Activated CD4-positive, alpha-beta T cell treated with anti-CD3 and anti-CD28 coated beads for 1 hour (primary cell): ENCODE results near the gene UNC93A.
"Not testable (repeated sequence)": the region's sequence is repeated elsewhere in the genome, so short reads cannot be mapped to it uniquely, and the experiment has no call there.

ENCODE experiments used
- DNase-seq: peaks from one replicate; pipeline ENCODE4 v3.0.0-alpha.2; 2020

Gene UNC93A

DNA sequence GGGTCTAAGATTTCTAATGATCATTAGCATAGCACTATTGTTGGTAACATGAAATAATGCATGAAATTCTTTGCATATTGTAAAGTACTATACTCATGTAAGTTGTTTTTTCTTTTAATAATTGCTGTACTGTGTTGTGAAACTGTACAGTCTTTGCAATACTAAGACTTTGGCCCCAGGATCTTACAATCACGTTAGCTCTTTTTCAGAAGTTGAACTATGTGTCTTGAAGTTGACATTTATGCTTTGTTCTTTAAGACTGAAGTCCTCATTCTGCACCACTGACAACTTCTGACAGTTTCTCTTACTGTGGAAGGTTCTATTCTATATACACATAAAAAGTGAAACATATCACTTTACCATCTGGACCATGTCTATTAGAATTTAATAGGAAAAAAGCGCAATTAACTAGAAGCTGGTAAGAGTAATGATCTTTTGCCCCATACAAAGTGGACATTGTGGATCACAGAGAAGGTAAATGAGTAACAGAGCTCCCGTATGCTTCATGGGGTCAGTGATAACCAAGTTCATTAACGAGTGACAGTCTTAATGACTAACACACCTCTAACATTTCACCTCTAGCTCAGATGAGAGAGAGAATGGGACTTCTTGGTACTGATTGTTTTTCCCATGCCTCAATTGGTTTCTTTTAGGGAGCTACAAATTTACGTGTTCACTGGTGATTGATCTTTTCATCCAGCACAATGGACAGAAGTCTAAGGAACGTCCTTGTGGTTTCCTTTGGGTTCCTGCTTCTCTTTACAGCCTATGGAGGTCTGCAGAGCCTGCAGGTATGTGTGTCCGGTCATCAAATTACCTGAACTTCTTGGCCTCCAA lies at the start of gene UNC93A:
TSS of gene UNC93A (plus strand) at position 530 of the 837 bp plus-strand sequence. CDS start at position 705, 175 bp downstream.
- no peak for DNase-seq

DNA sequence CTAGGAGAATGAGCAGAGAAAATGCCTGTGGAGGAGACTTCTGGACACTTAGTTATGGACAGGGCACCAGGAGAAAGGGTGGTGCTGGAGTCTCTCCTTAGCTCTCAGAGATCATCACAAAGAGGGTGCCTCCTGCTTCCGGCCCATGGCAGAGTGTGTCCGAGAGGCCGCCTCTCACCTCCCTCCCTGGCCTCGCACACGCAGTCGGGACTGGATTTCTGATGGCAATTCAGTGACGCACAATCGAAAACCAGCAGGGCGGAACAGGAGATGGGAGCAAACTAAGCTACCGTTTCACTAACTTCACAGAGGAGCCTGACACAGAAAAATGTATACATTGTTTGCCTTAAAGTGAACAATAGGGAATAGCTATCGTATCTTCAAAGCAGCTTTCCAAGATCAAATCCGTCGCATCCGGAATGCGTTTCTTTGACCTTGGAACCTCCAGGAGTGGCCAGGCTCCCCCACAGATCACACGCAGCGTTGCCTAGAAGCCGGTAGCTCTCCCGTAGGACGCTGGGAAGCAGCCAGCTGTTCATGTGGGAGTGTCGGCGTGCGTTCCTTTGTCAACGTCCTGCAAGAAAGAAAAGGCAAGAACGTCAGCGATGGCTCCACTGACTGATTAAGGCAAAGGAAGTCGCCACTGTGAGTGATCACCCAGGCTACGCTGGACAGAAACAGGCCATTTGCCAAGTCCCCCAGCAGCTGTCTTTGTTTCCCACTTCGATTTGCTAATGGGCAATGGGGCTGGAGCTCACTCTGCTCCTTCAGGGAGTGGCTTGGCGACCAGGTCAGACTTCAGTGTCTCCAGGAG lies 49.6 kb upstream of the UNC93A start:
- not testable (repeated sequence) for DNase-seq

GRCh38 chr6:167242135-167242506 lies 49.0 kb upstream of the UNC93A start:
- DNase-seq: not testable (repeated sequence)

GRCh38 chr6:167242511-167243051 lies 48.5 kb upstream of the UNC93A start:
- not testable (repeated sequence) for DNase-seq

DNA sequence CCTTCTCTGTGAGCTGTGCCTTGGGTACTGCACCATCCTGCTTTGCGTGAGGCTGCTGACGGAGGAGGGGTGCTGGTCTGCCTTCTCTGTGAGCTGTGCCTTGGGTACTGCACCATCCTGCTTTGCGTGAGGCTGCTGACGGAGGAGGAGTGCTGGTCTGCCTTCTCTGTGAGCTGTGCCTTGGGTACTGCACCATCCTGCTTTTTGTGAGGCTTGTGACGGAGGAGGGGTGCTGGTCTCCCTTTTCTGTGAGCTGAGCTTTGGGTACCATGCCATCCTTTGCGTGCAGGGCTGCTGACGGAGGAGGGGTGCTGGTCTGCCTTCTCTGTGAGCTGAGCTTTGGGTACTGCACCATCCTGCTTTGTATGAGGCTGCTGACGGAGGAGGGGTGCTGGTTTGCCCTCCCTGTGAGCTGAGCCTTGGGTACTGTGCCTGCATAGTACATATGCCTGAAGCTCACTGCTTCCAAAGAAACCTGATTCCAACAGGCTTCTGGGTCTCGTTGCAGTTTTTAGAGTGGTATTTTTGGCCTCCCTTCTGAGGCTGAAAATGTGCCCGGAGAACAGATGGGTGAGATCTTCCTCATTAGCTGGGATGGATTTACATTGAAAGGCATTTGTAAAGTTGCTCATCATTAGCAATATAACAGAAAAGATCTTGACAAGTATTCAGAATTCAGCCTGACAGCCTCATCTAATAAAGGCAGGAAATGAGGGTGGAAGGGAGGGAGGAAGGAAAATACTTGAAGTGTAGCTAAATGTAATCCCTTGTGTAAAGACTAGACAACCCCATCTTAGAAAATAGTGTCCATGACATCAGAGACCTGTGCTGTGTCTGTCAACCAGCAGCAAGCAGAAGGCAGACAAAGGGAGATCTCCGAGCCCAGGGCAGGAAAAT lies 46.8 kb upstream of the UNC93A start:
- DNase-seq: no peak

GRCh38 chr6:167244991-167245390 lies 46.1 kb upstream of the UNC93A start:
- DNase-seq: no peak

DNA sequence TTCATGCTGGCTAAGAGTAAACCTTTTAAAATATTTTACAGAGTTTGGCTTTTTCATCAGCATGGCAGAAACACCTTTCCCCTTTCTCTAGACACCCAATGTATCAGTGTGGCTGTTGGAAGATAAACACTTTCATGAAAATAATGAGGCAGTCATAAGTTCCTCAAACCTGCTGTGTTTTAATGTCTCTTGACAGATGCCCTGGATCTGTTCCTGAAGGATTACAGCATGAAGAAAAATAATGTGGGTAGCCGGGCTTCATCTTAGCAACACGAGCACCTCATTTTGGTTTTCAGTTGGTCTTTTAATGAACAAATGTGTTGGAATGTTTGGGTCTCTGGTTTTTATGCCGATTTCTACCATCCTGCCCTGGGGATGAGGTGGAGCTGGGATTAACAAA lies 45.5 kb upstream of the UNC93A start:
- no peak for DNase-seq

DNA sequence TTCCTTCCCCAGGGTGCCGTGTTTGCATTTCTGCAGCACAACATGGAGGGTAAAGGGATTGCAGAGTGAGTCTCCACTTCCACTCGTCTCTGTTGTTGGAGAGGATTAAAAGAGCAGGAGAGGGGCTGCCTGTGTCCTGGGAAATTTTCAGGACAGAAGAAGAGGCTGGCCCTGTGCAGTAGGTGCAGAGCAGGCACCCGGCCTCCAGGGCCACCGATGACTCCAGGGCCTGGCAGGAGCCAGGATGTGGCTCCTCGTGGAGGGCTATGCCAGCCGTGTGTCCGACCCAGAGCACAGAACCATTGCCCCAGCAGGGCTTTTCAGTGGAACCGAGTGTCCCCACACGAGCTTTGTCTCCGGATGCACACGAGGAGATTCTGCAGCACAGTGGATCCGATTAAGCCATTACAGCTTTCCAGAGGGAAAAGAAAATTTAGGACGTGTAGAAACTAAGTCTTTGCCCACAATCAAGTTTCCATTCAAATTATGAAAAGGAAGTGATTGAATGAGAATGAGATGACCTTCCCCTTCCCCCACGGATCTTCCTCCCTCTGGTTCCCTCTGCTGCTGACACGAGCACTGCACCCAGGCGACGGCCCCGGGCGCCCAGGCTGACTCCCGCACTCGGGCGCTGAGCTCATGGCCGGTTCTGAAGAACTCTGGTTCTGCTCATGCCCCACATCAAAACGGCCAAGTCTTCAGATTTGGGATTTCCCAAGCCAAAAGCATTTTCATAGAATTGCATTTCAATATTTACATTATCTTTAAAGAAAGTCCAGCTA lies 43.1 kb upstream of the UNC93A start:
- no peak for DNase-seq

GRCh38 chr6:167248878-167249455 lies 42.1 kb upstream of the UNC93A start:
- DNase-seq: not testable (repeated sequence)

DNA sequence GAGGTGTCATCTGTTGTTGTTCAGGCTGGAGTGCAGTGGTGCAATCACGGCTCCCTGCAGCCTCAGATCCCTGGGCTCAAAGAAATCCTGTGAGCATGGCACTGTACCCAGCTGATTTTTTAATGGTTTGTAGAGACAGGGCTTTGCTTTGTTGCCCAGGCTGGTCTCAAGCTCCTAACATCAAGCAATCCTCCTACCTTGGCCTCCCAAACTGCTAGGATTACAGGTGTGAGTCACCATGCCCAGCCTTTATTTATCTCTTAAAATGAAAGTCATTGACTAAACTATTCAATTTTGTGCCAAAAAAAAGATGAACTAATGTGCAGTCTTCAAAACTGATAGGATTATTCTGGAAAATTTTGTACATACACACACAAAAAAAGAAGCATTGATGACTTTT lies 38.8 kb upstream of the UNC93A start:
- DNase-seq: no peak

DNA sequence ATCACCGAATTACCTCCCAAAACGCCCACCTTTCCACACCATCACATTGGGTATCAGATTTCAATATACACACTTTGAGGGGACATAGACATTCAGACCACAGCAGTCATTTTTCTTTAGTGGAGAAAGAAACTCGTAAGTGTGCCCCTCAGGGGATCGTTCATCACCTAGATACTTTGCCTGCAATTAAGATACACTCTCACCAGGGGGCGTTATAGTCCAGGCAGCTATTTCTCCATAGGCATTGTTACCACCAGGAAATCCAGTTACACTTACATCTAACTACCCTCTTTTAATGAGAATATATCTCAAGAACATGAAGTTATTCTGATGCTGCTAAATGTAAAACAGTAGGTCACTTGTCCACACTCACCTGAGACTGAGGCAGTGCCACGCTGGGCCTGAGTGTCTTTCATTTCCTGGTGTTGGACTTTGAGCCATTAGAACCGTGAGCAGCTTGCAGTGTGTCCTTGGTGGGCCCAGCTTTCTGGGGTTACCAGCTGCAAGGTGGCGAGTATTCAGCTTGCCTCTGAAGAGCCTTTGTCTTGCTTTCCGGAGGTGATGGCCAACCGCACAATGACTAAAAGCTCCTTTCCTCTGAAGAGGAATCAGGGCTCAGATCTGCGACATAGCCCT lies 35.1 kb upstream of the UNC93A start:
- no peak for DNase-seq

- DNase-seq: no peak
These were observed 32.5 kb upstream of the UNC93A start for GRCh38 chr6:167258646-167259045.

GRCh38 chr6:167266057-167266829 lies 24.9 kb upstream of the UNC93A start:
- not testable (repeated sequence) for DNase-seq

DNA sequence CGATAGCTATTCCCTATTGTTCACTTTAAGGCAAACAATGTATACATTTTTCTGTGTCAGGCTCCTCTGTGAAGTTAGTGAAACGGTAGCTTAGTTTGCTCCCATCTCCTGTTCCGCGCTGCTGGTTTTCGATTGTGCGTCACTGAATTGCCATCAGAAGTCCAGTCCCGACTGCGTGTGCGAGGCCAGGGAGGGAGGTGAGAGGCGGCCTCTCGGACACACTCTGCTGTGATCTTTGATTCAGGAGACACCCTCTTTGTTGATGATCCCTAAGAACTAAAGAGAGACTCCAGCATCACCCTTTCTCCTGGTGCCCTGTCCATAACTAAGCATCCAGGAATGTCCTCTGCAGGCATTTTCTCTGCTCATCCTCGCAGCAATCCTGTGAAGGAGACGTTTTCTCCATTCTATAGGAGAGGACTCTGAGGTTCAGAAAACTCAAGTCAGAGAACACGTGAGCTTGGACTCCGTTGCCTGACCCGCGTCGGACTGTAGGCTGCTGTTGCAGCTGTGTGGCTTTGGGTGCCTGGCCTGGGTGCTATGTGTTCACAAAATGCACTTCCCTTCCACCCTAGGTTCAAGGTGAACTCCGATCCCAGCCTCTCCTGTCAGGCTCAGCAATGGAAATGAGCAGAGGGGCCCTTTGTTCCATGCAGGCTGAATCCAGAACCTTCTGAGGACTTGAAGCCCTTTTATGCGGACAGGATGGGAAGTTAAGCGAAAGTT lies 24.1 kb upstream of the UNC93A start:
- no peak for DNase-seq

- not testable (repeated sequence) for DNase-seq
These were observed 23.6 kb upstream of the UNC93A start for GRCh38 chr6:167267556-167267898.

DNA sequence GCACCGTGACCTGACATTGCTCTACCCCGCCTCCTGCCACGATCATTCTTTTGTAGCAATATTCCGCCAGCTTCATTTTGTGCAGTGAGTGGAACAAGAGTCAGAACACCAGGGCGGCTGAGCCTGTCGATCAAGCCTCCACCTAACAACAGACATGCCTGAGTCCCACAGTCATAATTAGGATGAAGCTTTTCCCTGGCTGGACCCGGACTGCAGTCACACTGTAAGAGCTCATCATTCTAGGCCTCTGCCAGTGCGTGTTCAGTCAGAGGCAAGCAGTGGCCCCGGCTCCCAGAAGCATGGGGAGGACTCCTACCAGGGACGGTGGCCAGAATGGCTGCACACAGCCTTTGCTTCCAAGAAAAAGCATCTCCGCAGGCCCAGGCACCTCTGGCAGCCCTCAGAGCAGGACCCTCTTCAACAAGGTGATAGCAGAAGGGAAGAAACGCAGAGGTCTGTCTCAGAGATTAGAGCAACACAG lies 23.2 kb upstream of the UNC93A start:
- no peak for DNase-seq

- no peak for DNase-seq
These were observed 22.3 kb upstream of the UNC93A start for GRCh38 chr6:167268683-167269280.

GRCh38 chr6:167270499-167271311 lies 20.4 kb upstream of the UNC93A start:
- no peak for DNase-seq
